Cardiac muscle cell (in vitro differentiated cells and primary cell): ENCODE data around the gene SLC8A3. TPM values are rescaled to one million over a fixed set of nuclear protein-coding genes. Genes with fewer than 3 reads are reported as not detected.

Source experiments
- DNase-seq, 2 donors: peaks; one replicate each; pipeline versions ENCODE4 v3.0.0 to v3.0.0-alpha.2; 2010 to 2017; ENCODE audit warnings: low read depth in 1 of 2, low spot score in 1 of 2
- H3K27ac ChIP-seq: fragments of 200-600 bp; sonication (generic); 2 replicates; pipeline ENCODE4 v1.5.1; 2016
- H3K27me3 ChIP-seq: fragments of 200-600 bp; sonication (generic); 2 replicates; pipeline ENCODE4 v1.6.0; 2016; ENCODE audit warnings: control low read depth
- H3K36me3 ChIP-seq: fragments of 200-600 bp; sonication (generic); 2 replicates; pipeline ENCODE4 v1.5.1; 2016; ENCODE audit warnings: control low read depth
- H3K4me1 ChIP-seq: fragments of 200-600 bp; sonication (generic); 2 replicates; pipeline ENCODE4 v1.8.1; 2017; ENCODE audit warnings: low read depth, mild to moderate bottlenecking, mixed run types
- H3K4me3 ChIP-seq: fragments of 200-600 bp; sonication (generic); 2 replicates; pipeline ENCODE4 v1.5.1; 2016; ENCODE audit warnings: mild to moderate bottlenecking
- H3K9me3 ChIP-seq: fragments of 200-600 bp; sonication (generic); 2 replicates; pipeline ENCODE4 v1.5.1; 2017; ENCODE audit warnings: low read depth, mild to moderate bottlenecking, control low read depth
- CTCF ChIP-seq: IDR thresholded peaks from 2 replicates; pipeline ENCODE4 v1.5.1; 2012; ENCODE audit warnings: low read depth, mild to moderate bottlenecking, low read length
- polyA plus RNA-seq: library from polyadenylated mRNA; unstranded; fragments of >200 nt; fragmentation: Nextera tagmentation; extraction: Ambion mirVana; gene quantifications from 2 replicates; pipeline ENCODE4 v1.2.1, GENCODE V29; 2016
- total RNA-seq: library from RNA; depleted of rRNA; stranded (reverse); fragments of >200 nt; gene quantifications from 2 replicates; pipeline ENCODE4 v1.2.3, GENCODE V29; 2016

Gene SLC8A3
- total and polyA plus RNA-seq, 2 experiments from 2014 or later, result 0.09 to 1.0 TPM

GRCh38 chr14:70020352-70021170 is 168.2 kb downstream of the SLC8A3 start:
- peaks cover 6% of the 10 kb centered on the region for H3K4me1 ChIP-seq
- H3K9me3 ChIP-seq, result no peaks in the 10 kb centered on the region
- H3K27ac ChIP-seq, result no peak overlapping the region
- no peaks in the 10 kb centered on the region for H3K36me3 ChIP-seq
- no peak overlapping the region for H3K4me3 ChIP-seq
- no peaks in the 10 kb centered on the region for H3K27me3 ChIP-seq
- DNase-seq, result peak in 1 of 2 donors; percentile 29
- no peak for TF ChIP-seq CTCF

DNA sequence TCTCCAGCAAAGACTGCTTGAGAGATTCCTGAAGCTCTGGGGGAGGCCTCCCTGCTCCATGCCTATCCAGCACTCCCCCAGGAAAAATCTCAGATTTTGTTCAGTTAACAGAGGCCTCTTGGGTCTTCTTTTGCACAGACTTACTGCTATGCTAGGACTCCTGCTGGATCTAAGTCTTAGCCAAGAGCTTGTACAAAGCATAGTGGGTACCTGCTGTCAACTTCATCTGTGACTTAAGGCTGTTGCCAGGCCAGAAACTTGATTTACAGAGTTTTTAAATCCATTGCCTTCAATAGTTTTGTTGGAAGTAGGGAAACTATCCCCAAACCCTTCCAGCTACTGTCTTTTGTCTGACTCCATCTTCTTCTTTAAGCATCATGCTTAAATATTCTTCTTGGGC is 169.1 kb downstream of the SLC8A3 start:
- H3K36me3 ChIP-seq, result no peaks in the 10 kb centered on the region
- DNase-seq, result no peak
- H3K4me1 ChIP-seq, result peaks cover 9% of the 10 kb centered on the region
- no peak overlapping the region for H3K4me3 ChIP-seq
- TF ChIP-seq CTCF, result no peak
- no peak overlapping the region for H3K27ac ChIP-seq
- no peaks in the 10 kb centered on the region for H3K9me3 ChIP-seq
- no peaks in the 10 kb centered on the region for H3K27me3 ChIP-seq

DNA sequence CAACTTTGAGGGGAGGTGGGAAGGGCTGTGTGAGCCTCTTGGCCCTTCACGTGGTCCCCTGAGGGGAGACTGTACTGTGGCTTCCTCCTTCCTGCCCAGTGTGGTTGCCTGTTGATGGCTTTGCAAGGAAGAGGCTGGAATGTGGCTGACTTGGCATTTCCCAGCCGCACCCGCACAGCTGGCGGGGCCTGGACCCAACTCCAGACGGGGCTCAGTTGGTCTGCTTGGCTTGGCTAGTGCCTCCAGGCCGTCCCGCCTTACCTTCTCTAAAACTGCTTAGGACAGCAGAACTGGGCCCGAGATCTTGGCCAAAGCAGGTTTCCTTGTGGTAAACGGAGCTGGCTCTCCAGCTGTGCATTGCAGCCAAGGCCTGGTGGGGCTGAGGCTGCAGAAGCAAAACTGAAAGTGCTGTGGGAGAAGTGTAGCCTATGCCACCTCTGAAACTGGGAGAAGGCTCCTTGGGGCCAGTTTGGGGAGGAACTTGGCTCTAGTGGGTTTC is 170.0 kb downstream of the SLC8A3 start:
- no peaks in the 10 kb centered on the region for H3K27me3 ChIP-seq
- H3K4me1 ChIP-seq, result peaks cover 9% of the 10 kb centered on the region
- H3K36me3 ChIP-seq, result no peaks in the 10 kb centered on the region
- no peak overlapping the region for H3K27ac ChIP-seq
- no peak for TF ChIP-seq CTCF
- no peak overlapping the region for H3K4me3 ChIP-seq
- DNase-seq, result peak in 1 of 2 donors; percentile 56
- H3K9me3 ChIP-seq, result no peaks in the 10 kb centered on the region

DNA sequence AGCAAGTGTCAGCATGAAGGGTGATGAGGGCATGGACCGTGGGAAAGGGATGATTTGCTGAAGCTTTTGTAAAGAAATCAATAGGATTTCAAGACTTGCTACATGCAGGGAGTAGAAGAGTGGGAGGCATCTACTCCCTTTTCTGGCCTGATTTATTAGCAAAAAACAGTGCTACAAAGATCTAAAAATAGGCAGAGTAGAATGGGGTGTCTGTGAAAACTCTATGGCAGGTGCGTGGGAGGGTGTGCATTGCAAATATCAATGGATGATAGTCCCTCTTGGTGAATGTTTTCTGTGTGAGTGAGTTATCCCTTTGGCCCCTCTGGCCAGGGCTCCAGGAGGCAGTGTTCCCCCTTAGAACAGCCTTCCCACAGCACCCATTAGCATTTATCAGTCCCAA is 170.5 kb downstream of the SLC8A3 start:
- TF ChIP-seq CTCF, result no peak
- no peaks in the 10 kb centered on the region for H3K36me3 ChIP-seq
- peak in 1 of 2 donors; percentile 16 for DNase-seq

DNA sequence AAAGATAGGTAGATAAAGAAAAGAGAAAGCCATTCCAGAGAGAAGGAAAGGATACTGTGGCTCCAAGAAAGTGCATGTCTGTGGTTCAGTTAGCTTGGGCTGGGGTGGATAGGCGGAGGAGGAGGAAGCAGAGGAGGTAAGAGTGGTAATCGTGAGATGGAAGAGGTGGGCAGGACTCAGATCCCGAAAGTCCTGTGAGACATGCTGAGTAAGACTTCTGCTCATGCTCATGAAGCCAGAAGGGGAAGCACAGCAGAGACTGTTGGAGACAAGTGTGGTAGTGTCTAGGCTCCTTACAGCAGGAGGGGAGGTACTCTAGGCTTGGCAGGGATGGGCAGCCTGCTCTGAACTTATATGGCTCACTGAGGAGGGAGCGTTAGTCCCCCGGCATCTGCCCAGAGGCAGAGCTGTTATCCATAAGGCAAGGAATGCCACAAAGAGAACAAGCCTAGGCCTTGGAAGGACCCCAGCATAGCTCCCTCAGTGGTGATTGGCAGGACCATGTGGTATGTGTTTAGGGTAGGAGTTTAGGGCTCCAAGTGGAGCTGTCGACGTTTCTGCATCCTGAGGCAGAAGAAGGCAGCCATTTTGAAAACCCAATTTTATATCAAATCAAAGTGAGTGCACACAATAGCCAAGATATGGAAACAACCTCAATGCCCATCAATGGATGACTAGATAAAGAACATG is 174.2 kb downstream of the SLC8A3 start:
- no peak for DNase-seq
- no peaks in the 10 kb centered on the region for H3K27me3 ChIP-seq
- TF ChIP-seq CTCF, result no peak
- no peaks in the 10 kb centered on the region for H3K36me3 ChIP-seq
- H3K27ac ChIP-seq, result no peak overlapping the region
- no peaks in the 10 kb centered on the region for H3K9me3 ChIP-seq
- H3K4me3 ChIP-seq, result no peak overlapping the region
- peaks cover 9% of the 10 kb centered on the region for H3K4me1 ChIP-seq

More for the DNA sequence above, 170.5 kb downstream of the SLC8A3 start:
- peaks cover 9% of the 10 kb centered on the region for H3K4me1 ChIP-seq
- H3K27me3 ChIP-seq, result no peaks in the 10 kb centered on the region
- H3K4me3 ChIP-seq, result no peak overlapping the region
- H3K9me3 ChIP-seq, result no peaks in the 10 kb centered on the region
- H3K27ac ChIP-seq, result no peak overlapping the region
